ENCODE measurements around the gene GNG4.
"Not testable (repeated sequence)": the region's sequence is repeated elsewhere in the genome, so short reads cannot be mapped to it uniquely, and the experiment has no call there.

Gene GNG4

GRCh38 chr1:235579891-235580290 is 69.7 kb downstream of the GNG4 start:
- no peak for DNase-seq

- DNase-seq: no peak
Observed at GRCh38 chr1:235575597-235575996, 74.0 kb downstream of the GNG4 start.

- DNase-seq: no peak
Observed at GRCh38 chr1:235573880-235574279, 75.7 kb downstream of the GNG4 start.

- DNase-seq: not testable (repeated sequence)
Observed at GRCh38 chr1:235572971-235573370, 76.6 kb downstream of the GNG4 start.

GRCh38 chr1:235571482-235571881 is 78.1 kb downstream of the GNG4 start:
- DNase-seq: no peak

GRCh38 chr1:235567812-235568503 is 81.6 kb downstream of the GNG4 start:
- peak in 1 of 5 experiments; percentile 77 for DNase-seq

- no peak for DNase-seq
Observed at GRCh38 chr1:235566084-235566483, 83.5 kb downstream of the GNG4 start.

- no peak for DNase-seq
Observed at GRCh38 chr1:235563513-235564061, 86.0 kb downstream of the GNG4 start.

GRCh38 chr1:235562589-235562988 is 87.0 kb downstream of the GNG4 start:
- DNase-seq: no peak

- DNase-seq: no peak
Observed at GRCh38 chr1:235558621-235559169, 90.9 kb downstream of the GNG4 start.

- peak in 1 of 5 experiments; percentile 15 for DNase-seq
Observed at GRCh38 chr1:235557495-235557894, 92.1 kb downstream of the GNG4 start.

- no peak for DNase-seq
Observed at GRCh38 chr1:235556807-235557206, 92.8 kb downstream of the GNG4 start.

GRCh38 chr1:235553112-235553551 is 96.5 kb downstream of the GNG4 start:
- DNase-seq: no peak

GRCh38 chr1:235552146-235552716 is 97.4 kb downstream of the GNG4 start:
- no peak for DNase-seq

- DNase-seq: no peak
Observed at GRCh38 chr1:235549351-235550139, 100.0 kb downstream of the GNG4 start.

- not testable (repeated sequence) for DNase-seq
Observed at GRCh38 chr1:235546369-235547155, 103.0 kb downstream of the GNG4 start.

- no peak for DNase-seq
Observed at GRCh38 chr1:235545292-235545930, 104.2 kb downstream of the GNG4 start.

GRCh38 chr1:235542845-235543244 is 106.7 kb downstream of the GNG4 start:
- not testable (repeated sequence) for DNase-seq

- DNase-seq: no peak
Observed at GRCh38 chr1:235533476-235534168, 116.0 kb downstream of the GNG4 start.

GRCh38 chr1:235532360-235532759 is 117.2 kb downstream of the GNG4 start:
- DNase-seq: no peak

- no peak for DNase-seq
Observed at GRCh38 chr1:235527196-235527814, 122.3 kb downstream of the GNG4 start.

All from T-helper 2 cell (primary cell).